ENCODE results near the gene CGB8. TPM values are rescaled to one million over a fixed set of nuclear protein-coding genes. Genes with fewer than 3 reads are reported as not detected.
"Not testable (repeated sequence)": the region's sequence is repeated elsewhere in the genome, so short reads cannot be mapped to it uniquely, and the experiment has no call there.

CGB8 gene
- not detected for total RNA-seq
- polyA plus RNA-seq, result not detected
- long read RNA-seq, donor 1, result 0 reads
- long read RNA-seq, donor 2, result 0 reads
- long read RNA-seq, donor 3, result 0 reads
- long read RNA-seq, donor 4, result 0 reads
- long read RNA-seq, donor 5, result 0 reads

DNA sequence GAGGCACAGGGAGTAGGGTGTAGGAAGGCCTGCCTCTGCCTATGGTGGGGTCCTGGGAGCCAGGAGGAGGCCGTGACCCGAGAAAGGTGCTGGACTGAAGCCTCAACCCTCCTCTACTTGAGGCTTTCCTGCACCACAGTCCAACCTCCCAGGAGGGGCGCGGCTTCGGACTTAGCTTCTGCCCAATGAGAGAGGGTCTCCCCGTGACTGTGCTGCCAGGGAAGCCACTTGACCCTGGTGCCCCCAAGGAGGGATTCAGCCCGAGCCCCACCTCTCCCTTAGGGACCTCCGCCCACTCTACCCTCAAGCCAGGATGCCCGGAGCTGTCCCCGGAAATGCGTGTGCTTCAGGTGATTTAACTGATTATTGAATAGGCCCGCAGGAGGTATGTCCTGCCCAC is at the start of gene CGB8:
CGB8 (minus strand) TSS at position 101 of the 400 bp plus-strand sequence. CDS start 372 bp downstream, outside the sequence.
- not testable (repeated sequence) for ATAC-seq (ENCODE audit: insufficient read depth, low FRiP score); H3K36me3 ChIP-seq (ENCODE audit: control insufficient read depth in 4 of 4, insufficient read depth in 4 of 4, low read length in 4 of 4); H3K4me3 ChIP-seq; DNase-seq; H3K4me1 ChIP-seq (ENCODE audit: control insufficient read depth in 5 of 5, insufficient read depth in 5 of 5, low read length in 5 of 5); H3K9ac ChIP-seq (ENCODE audit: insufficient read depth in 1 of 2, low read length in 2 of 2); H3K9me3 ChIP-seq (ENCODE audit: control insufficient read depth in 4 of 4, insufficient read depth in 3 of 4, low read length in 3 of 4); H3K27me3 ChIP-seq (ENCODE audit: control insufficient read depth in 3 of 3, insufficient read depth in 3 of 3, low read length in 2 of 3); H3K27ac ChIP-seq (ENCODE audit: low read depth in 1 of 2, low read length in 1 of 2)
- WGBS, 2 donors, result 70 to 75% methylated on average over 8 to 10 of the region's 12 CpGs

DNA sequence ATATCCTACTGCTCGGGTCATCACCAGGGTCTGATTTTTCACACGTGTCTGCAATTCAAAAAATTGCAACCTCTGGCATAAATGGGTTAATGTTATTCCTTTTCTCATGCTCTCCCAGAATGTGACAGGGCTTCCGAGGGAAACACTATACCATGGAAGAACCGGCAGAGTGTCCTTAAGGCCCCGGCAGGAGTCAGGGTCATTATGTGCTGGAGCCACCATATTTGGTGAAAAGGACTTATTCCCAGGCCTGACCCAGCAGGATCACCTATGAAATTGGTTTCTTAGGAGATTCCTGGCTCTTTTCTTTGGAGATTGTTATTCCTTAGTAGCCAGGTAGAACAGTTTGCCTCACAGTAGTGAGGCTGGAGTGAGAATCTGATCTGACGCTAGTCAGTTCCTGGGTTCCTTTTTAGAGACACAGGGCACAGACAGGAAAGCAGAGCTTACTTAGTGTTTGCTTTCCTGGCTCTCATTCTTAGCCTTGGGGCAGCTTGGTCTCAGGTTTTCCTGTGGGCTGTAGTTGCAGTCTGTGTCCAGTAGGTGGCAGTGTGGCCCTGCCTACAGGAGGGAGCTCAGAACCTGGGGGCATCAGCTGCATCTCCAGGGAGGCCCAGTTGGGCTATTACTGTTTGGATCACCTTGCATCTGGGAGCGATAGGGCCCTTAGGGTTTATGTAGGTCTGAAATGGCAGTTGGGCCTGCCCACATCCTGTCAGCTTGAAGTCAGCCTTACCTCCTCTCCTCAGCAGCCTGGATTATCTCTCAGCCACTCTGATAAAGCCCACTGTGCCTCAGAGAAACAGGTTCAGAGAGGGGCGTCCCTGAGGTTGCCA is 48.8 kb upstream of the CGB8 start:
- peak; percentile 76 for ATAC-seq (ENCODE audit: insufficient read depth, low FRiP score)
- H3K9me3 ChIP-seq (ENCODE audit: control insufficient read depth in 4 of 4, insufficient read depth in 3 of 4, low read length in 3 of 4), result no peaks in the 10 kb centered on the region
- no peaks in the 10 kb centered on the region for H3K4me1 ChIP-seq (ENCODE audit: control insufficient read depth in 5 of 5, insufficient read depth in 5 of 5, low read length in 5 of 5)
- H3K9ac ChIP-seq (ENCODE audit: insufficient read depth in 1 of 2, low read length in 2 of 2), result no peak overlapping the region
- no peak overlapping the region for H3K27ac ChIP-seq (ENCODE audit: low read depth in 1 of 2, low read length in 1 of 2)
- 57 to 67% methylated on average over 8 of the region's 8 CpGs for WGBS, 2 donors
- DNase-seq, result peak; percentile 74 to 77 (median 76)
- TF ChIP-seq, protein P1, sequence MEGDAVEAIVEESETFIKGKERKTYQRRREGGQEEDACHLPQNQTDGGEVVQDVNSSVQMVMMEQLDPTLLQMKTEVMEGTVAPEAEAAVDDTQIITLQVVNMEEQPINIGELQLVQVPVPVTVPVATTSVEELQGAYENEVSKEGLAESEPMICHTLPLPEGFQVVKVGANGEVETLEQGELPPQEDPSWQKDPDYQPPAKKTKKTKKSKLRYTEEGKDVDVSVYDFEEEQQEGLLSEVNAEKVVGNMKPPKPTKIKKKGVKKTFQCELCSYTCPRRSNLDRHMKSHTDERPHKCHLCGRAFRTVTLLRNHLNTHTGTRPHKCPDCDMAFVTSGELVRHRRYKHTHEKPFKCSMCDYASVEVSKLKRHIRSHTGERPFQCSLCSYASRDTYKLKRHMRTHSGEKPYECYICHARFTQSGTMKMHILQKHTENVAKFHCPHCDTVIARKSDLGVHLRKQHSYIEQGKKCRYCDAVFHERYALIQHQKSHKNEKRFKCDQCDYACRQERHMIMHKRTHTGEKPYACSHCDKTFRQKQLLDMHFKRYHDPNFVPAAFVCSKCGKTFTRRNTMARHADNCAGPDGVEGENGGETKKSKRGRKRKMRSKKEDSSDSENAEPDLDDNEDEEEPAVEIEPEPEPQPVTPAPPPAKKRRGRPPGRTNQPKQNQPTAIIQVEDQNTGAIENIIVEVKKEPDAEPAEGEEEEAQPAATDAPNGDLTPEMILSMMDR (IDR thresholded peaks at IDR 0.05; ENCODE audit: control extremely low read depth, extremely low read depth), result peak; percentile 96
- no peaks in the 10 kb centered on the region for H3K27me3 ChIP-seq (ENCODE audit: control insufficient read depth in 3 of 3, insufficient read depth in 3 of 3, low read length in 2 of 3)
- peaks cover 19 to 64% (median 46%) of the 10 kb centered on the region in 4 donors for H3K36me3 ChIP-seq (ENCODE audit: control insufficient read depth in 4 of 4, insufficient read depth in 4 of 4, low read length in 4 of 4)
- no peak overlapping the region for H3K4me3 ChIP-seq

DNA sequence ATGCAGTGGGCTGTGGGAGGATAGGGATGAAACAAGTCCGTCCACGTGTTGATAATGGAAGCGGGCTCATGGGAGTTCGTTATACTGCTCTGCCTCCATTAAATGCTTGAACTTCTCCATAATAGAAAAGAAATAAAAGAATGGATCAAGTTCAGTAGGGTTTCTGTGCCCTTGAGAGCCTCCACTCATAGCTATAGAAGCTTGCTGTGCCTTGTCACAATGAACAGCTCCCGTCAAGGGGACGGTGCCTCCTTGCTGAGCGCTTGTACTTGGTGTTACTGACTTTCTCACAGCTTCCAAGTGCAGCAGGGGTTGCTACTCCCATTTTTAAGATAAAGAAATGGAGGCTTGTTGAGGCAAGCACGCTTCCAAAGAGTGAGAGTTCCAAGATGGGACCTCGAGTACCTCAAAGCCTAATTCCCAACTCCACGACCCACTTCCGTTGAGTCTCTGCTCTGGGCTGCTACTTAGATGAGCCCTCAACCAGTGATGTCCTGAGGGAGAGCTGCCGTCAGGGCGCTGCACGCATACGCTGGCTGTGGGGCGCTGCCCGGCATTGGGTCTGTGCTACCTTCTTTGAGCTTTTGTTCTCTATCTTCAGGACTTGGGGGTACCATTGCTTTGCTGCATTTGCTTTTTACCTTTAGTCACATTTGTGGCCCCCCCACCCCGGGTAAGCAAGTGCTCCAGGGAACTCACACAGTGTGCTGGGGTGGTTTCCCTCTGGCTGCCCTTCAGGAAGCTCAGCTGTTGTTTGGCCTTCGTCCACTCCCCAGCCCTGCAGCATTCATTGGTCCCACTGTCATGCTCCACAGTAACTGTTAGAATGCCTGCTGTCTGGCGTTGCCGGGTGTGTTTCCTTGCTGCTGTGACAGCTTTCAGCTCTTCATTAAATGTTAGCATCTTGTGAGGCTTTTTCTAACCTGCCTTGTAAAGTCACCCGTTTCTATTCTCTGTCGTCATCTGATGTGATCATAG is 45.9 kb upstream of the CGB8 start:
- ATAC-seq (ENCODE audit: insufficient read depth, low FRiP score) (no peak), DNase-seq (no peak)
- H3K27ac ChIP-seq (ENCODE audit: low read depth in 1 of 2, low read length in 1 of 2), result no peak overlapping the region
- H3K36me3 ChIP-seq (ENCODE audit: control insufficient read depth in 4 of 4, insufficient read depth in 4 of 4, low read length in 4 of 4), result peaks cover 22 to 59% (median 46%) of the 10 kb centered on the region in 4 donors
- TF ChIP-seq, protein P1 (IDR thresholded peaks at IDR 0.05; ENCODE audit: control extremely low read depth, extremely low read depth), result no peak
- peaks cover 0 to 1% (median 0%) of the 10 kb centered on the region in 4 donors for H3K9me3 ChIP-seq (ENCODE audit: control insufficient read depth in 4 of 4, insufficient read depth in 3 of 4, low read length in 3 of 4)
- no peak overlapping the region for H3K9ac ChIP-seq (ENCODE audit: insufficient read depth in 1 of 2, low read length in 2 of 2)
- no peaks in the 10 kb centered on the region for H3K27me3 ChIP-seq (ENCODE audit: control insufficient read depth in 3 of 3, insufficient read depth in 3 of 3, low read length in 2 of 3)
- WGBS, 2 donors, result 82 to 88% methylated on average over 23 of the region's 23 CpGs
- H3K4me3 ChIP-seq, result no peak overlapping the region
- H3K4me1 ChIP-seq (ENCODE audit: control insufficient read depth in 5 of 5, insufficient read depth in 5 of 5, low read length in 5 of 5), result no peaks in the 10 kb centered on the region
